GM18907 (cell line): ENCODE results near the gene GPLD1.
"Not testable (repeated sequence)": the region's sequence is repeated elsewhere in the genome, so short reads cannot be mapped to it uniquely, and the experiment has no call there.

Experiments used
- ATAC-seq: cut with Tn5 transposase; IDR thresholded peaks from one replicate; pipeline ENCODE4 v1.9.1; 2021; ENCODE audit warnings: mild to moderate bottlenecking, moderate library complexity; ENCODE audit not compliant: unreplicated experiment

The GPLD1 gene

GRCh38 chr6:24385536-24386269 lies 103.7 kb downstream of the GPLD1 start:
- ATAC-seq, result peak; percentile 77

- not testable (repeated sequence) for ATAC-seq
Measured at GRCh38 chr6:24384369-24385130, 104.8 kb downstream of the GPLD1 start.

GRCh38 chr6:24382891-24383494 lies 106.4 kb downstream of the GPLD1 start:
- ATAC-seq, result peak; percentile 46

DNA sequence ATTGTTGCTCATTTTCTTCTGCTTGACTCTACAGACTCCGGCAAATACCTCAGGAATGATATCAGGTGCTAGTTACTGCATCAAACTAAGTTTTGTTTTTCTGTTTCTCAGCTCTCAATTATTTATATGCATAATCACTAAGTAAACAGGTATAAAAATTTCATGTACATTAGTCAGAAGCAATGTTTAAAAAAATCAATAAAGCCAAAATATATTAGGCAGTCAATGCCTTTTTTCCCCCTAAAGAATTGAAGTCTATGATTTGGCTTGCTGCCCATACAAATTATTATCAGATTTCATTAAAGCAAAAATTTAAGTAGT lies 107.2 kb downstream of the GPLD1 start:
- ATAC-seq, result no peak

DNA sequence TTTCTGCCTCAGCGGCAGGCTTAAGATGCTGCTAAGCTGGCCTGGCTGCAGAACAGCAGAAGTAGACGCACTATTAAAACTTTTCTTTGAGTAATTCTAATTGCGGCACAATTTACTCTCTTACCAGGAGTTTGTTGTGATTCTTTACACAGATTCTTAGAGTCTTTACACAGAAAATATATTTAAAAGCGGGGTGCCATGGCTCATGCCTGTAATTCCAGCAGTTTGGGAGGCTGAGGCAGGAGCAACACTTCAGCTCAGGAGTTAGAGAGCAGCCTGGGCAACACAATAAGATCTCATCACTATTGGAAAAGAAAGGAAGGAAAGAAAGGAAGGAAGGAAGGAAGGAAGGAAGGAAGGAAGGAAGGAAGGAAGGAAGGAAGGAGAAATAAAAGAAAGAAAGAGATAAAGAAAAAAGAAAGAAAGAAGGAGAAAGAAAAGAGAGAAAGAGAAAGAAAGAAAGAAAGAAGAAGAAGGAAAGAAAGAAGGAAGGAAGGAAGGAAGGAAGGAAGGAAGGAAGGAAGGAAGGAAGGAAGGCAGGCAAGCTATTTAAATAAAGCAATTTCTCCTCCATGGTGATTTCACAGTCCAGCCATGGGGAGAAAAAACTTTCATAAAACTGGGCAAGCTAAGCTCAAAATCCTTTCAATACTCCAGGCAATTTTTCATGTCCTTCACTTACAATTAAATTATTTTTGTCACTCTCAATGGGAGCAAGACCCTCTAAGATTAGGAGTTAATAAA lies 107.7 kb downstream of the GPLD1 start:
- ATAC-seq, result no peak

DNA sequence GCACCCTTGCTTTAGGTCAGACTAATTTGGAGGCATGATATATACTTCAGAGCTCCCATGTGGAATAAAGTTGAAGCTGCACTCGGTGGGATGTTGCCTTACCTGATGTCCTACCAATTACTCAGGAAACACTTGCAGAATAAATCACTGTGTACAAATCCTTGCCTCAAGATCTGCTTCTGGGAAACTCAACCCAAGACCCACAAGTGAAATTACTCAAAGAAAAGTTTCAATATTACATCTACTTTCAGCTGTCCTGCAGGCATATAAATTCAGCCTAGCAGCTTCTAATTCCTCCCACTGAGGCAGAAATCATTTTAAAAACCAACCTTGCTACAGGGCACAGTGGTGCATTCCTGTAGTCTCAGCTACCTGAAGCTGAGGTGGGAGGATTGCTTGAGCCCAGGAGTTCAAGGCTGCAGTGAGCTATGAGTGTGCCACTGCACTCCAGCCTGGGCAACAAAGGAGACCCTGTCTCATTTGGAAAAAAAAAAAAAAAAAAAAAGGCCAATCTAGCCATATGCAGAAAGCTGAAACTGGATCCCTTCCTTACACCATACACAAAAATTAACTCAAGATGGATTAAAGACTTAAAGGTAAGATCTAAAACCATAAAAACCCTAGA lies 110.8 kb downstream of the GPLD1 start:
- peak; percentile 72 for ATAC-seq
